ENCODE measurements around the gene SCNN1G. TPM values are rescaled to one million over a fixed set of nuclear protein-coding genes. Genes with fewer than 3 reads are reported as not detected.
"Not testable (repeated sequence)": the region's sequence is repeated elsewhere in the genome, so short reads cannot be mapped to it uniquely, and the experiment has no call there.

Gene SCNN1G
- total and polyA plus RNA-seq, 8 donors: 0.60 to 8.9 (median 3.8) TPM

DNA sequence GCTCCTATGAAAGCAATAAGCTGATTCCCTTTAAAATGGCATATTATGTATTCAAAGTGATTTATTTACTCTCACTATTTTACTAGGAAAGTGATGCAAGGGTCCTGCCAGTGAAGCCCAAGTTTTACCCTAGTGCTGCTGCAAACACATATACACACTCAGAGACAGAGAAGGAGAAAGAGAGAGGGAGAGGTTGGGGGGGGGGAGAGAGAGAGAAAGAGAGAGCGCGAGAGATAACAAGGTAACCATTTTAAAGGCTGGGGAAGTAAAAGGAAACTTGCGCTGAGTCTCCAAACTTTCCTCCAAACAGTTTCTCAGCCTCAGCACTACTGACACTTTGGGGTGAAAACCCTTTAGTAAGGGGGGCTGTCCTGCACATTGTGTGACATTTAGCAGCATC, 39.2 kb upstream of the SCNN1G start:
- Histone ChIP-seq H3K4me1 (peaks cover 0 to 39% (median 13%) of the 10 kb centered on the region in 3 donors), H3K36me3 (no peaks in the 10 kb centered on the region), H3K4me3 (no peak overlapping the region), H3K9me3 (no peaks in the 10 kb centered on the region), H3K27me3 (no peaks in the 10 kb centered on the region), H3K27ac (no peak overlapping the region)
- intact Hi-C loops (cut with DNase I): no loop called here
- FAIRE-seq (no peak), ATAC-seq (no peak), DNase-seq (no peak)
- TF ChIP-seq, protein P1, sequence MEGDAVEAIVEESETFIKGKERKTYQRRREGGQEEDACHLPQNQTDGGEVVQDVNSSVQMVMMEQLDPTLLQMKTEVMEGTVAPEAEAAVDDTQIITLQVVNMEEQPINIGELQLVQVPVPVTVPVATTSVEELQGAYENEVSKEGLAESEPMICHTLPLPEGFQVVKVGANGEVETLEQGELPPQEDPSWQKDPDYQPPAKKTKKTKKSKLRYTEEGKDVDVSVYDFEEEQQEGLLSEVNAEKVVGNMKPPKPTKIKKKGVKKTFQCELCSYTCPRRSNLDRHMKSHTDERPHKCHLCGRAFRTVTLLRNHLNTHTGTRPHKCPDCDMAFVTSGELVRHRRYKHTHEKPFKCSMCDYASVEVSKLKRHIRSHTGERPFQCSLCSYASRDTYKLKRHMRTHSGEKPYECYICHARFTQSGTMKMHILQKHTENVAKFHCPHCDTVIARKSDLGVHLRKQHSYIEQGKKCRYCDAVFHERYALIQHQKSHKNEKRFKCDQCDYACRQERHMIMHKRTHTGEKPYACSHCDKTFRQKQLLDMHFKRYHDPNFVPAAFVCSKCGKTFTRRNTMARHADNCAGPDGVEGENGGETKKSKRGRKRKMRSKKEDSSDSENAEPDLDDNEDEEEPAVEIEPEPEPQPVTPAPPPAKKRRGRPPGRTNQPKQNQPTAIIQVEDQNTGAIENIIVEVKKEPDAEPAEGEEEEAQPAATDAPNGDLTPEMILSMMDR (IDR thresholded peaks at IDR 0.05): no peak
- 79 to 83% methylated on average over 3 of the region's 3 CpGs for WGBS, 2 donors

- H3K36me3 ChIP-seq; H3K27me3 ChIP-seq; FAIRE-seq; H3K9me3 ChIP-seq; intact Hi-C loops (cut with DNase I); DNase-seq; H3K4me3 ChIP-seq; ATAC-seq: not testable (repeated sequence)
- Histone ChIP-seq H3K4me1 (peaks cover 0 to 39% (median 13%) of the 10 kb centered on the region in 3 donors), H3K27ac (peak overlapping the region in 1 of 4 donors; percentile 55)
- WGBS, 2 donors: 98% methylated on average over 9 of the region's 9 CpGs
These were observed 38.2 kb upstream of the SCNN1G start for GRCh38 chr16:23144393-23144792.

GRCh38 chr16:23145186-23145585, 37.4 kb upstream of the SCNN1G start:
- no peaks in the 10 kb centered on the region for H3K9me3 ChIP-seq
- intact Hi-C loops (cut with DNase I): no loop called here
- peak overlapping the region in 2 of 4 donors; percentile 55 to 71 for H3K27ac ChIP-seq
- no peaks in the 10 kb centered on the region for H3K36me3 ChIP-seq
- WGBS, 2 donors: 79 to 80% methylated on average over 6 of the region's 6 CpGs
- ATAC-seq (no peak), FAIRE-seq (no peak), DNase-seq (no peak)
- H3K27me3 ChIP-seq: no peaks in the 10 kb centered on the region
- H3K4me3 ChIP-seq: no peak overlapping the region
- H3K4me1 ChIP-seq: peaks cover 0 to 39% (median 13%) of the 10 kb centered on the region in 3 donors
- TF ChIP-seq, protein P1 (IDR thresholded peaks at IDR 0.05): no peak

DNA sequence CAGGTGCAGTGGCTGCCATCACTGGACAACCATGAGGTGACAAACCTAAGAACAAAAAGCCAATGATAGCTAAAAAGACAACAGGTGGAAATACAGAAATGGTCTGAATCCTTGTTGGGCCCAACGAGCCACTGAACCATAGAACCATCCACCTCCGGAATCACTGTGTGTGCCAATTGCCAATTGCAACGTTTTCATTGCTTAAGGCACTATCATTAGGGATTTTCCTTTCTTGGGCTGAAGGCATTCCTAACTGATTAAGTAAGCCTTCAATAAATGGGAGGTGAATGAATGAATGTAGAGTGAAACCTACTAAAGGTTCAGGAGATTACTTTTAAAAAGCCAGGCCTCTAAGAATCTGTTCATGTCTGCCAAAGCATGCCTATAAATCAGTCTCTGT, 36.9 kb upstream of the SCNN1G start:
- intact Hi-C loops (cut with DNase I): no loop called here
- Histone ChIP-seq H3K9me3 (no peaks in the 10 kb centered on the region), H3K27ac (peak overlapping the region in 2 of 4 donors; percentile 55 to 71), H3K27me3 (no peaks in the 10 kb centered on the region), H3K4me1 (peaks cover 0 to 39% (median 13%) of the 10 kb centered on the region in 3 donors), H3K4me3 (no peak overlapping the region), H3K36me3 (no peaks in the 10 kb centered on the region)
- ATAC-seq (peak in 1 of 4 donors; percentile 7), FAIRE-seq (no peak), DNase-seq (no peak)
- WGBS, 2 donors: 45 to 47% methylated on average over 3 of the region's 3 CpGs
- TF ChIP-seq, protein P1 (IDR thresholded peaks at IDR 0.05): no peak

DNA sequence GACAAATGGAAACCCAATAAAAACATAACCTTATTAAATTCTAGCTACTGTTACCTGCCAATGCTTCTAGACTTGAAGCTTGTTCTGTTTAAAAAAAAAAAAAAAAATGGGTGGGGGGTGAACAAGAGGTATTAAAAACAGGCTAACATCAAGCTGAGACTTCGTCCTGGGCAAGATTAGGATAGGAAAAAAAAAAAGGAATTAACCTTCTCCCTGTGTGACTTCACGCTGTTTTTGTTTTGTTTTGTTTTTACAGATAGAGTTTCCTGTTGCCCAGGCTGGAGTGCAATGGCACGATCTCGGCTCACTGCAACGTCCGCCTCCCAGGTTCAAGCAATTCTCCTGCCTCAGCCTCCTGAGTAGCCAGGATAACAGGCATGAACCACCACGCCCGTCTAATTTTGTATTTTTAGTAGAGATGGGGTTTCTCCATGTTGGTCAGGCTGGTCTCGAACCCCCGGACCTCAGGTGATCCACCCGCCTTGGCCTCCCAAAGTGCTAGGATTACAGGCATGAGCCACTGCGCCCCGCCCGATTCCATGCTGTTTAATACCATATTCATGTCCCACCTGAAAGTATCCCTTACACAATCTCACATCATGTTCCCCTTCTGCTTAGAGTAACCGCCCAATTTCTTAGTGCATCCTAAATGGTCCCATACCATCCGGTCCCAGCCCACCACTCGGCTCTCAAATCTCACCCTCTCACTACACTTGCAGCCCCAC, 35.5 kb upstream of the SCNN1G start:
- H3K27ac ChIP-seq: peak overlapping the region in 1 of 4 donors; percentile 71
- no peak for FAIRE-seq
- TF ChIP-seq, protein P1 (IDR thresholded peaks at IDR 0.05): no peak
- H3K9me3 ChIP-seq: no peaks in the 10 kb centered on the region
- H3K36me3 ChIP-seq: no peaks in the 10 kb centered on the region
- DNase-seq: no peak
- H3K4me1 ChIP-seq: peaks cover 0 to 37% (median 13%) of the 10 kb centered on the region in 3 donors
- intact Hi-C loops (cut with DNase I): no loop called here
- no peak for ATAC-seq
- WGBS, 2 donors: 84 to 87% methylated on average over 17 of the region's 17 CpGs
- H3K27me3 ChIP-seq: no peaks in the 10 kb centered on the region
- H3K4me3 ChIP-seq: no peak overlapping the region

Measured in pancreas (tissue), 10 donors.